ENCODE measurements around the gene PPARA. TPM values are rescaled to one million over a fixed set of nuclear protein-coding genes. Genes with fewer than 3 reads are reported as not detected.
"Not testable (repeated sequence)": the region's sequence is repeated elsewhere in the genome, so short reads cannot be mapped to it uniquely, and the experiment has no call there.

PPARA gene
- total RNA-seq, 4 donors from 2014 or later, result 18.9 to 43.5 (median 27.2) TPM

DNA sequence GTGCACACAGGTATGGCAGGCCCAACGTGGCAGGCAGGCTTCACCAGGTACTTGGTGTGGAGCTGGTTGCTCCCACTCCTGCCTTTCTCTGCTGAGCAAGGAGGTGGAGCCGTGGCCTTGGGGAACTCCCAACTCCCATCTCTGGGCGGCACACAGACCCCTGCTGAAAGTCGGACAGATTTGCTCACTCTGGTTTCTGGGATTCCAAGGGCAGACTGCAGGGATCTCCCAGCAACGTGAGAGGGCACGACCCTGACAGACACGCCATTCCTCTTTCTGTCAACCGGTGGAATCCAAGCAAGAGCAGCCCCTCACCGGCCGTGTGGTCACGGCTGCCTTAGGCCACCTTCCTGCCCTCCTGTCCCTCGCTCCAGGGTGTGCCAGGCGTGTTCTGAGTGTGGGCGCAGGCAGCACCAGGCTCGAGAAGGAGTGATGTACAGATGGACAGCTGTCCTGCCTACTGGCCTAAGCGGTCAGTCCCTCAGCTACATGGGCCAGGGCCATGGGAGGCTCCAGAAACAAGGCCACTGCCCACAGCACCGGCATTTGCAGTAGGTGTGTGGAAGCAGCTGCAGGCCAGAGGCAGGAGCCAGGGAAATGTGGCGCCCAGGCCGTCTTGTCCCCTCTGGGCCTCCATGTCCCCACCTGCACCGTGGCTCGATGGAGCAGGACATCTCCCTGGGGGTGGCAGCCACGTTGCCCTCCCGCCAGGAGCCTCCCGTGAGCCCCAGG lies 13.7 kb upstream of the PPARA start:
- H3K27me3 ChIP-seq, result no peaks in the 10 kb centered on the region
- H3K27ac ChIP-seq, result peak overlapping the region in 2 of 4 donors; percentile 25 to 45
- no peak for DNase-seq (ENCODE audit: low spot score in 2 of 2)
- peaks cover 0 to 42% (median 17%) of the 10 kb centered on the region in 4 donors for H3K4me1 ChIP-seq
- no peaks in the 10 kb centered on the region for H3K36me3 ChIP-seq
- H3K4me3 ChIP-seq, result no peak overlapping the region
- H3K9me3 ChIP-seq, result no peaks in the 10 kb centered on the region
- 77 to 80% methylated on average over 14 to 21 of the region's 24 CpGs for WGBS, 2 donors
- TF ChIP-seq, protein P1, sequence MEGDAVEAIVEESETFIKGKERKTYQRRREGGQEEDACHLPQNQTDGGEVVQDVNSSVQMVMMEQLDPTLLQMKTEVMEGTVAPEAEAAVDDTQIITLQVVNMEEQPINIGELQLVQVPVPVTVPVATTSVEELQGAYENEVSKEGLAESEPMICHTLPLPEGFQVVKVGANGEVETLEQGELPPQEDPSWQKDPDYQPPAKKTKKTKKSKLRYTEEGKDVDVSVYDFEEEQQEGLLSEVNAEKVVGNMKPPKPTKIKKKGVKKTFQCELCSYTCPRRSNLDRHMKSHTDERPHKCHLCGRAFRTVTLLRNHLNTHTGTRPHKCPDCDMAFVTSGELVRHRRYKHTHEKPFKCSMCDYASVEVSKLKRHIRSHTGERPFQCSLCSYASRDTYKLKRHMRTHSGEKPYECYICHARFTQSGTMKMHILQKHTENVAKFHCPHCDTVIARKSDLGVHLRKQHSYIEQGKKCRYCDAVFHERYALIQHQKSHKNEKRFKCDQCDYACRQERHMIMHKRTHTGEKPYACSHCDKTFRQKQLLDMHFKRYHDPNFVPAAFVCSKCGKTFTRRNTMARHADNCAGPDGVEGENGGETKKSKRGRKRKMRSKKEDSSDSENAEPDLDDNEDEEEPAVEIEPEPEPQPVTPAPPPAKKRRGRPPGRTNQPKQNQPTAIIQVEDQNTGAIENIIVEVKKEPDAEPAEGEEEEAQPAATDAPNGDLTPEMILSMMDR (IDR thresholded peaks at IDR 0.05), result no peak
- no peak for TF ChIP-seq POLR2A (IDR thresholded peaks at IDR 0.05)
- no peak for TF ChIP-seq EP300 (IDR thresholded peaks at IDR 0.05)

DNA sequence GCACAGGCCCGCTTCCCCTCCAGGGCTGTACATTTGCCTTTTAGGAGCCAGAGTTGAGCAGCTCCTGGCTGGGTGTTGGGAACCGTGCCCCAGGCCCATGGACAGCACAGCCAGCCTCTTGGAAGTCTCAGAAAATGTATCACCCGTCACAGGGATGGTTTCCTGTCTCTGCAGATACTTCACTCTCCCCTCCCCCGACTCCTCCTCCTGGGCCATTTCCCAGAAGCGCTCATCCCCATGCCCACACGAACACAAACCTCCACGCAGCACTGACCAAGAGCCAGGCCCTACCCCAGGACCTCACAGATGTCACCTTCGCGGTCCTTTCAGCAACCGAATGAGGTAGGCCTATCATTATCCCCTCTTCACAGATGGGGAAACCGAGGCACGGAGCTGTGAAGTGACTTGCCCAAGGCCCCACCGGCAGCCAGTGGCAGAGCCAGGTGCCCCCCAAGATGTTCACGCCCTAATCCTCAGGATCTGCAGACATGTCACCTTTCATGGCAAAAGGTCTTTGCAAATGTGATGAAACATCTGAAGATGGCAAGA lies 13.0 kb upstream of the PPARA start:
- Histone ChIP-seq H3K9me3 (no peaks in the 10 kb centered on the region), H3K27me3 (no peaks in the 10 kb centered on the region), H3K4me3 (no peak overlapping the region), H3K27ac (peak overlapping the region in 2 of 4 donors; percentile 25 to 45), H3K4me1 (peaks cover 0 to 40% (median 17%) of the 10 kb centered on the region in 4 donors), H3K36me3 (no peaks in the 10 kb centered on the region)
- DNase-seq (ENCODE audit: low spot score in 2 of 2), result no peak
- TF ChIP-seq EP300 (IDR thresholded peaks at IDR 0.05) (no peak), POLR2A (IDR thresholded peaks at IDR 0.05) (no peak)
- TF ChIP-seq, protein P1 (IDR thresholded peaks at IDR 0.05), result no peak
- WGBS, 2 donors, result 86 to 93% methylated on average over 14 of the region's 14 CpGs

DNA sequence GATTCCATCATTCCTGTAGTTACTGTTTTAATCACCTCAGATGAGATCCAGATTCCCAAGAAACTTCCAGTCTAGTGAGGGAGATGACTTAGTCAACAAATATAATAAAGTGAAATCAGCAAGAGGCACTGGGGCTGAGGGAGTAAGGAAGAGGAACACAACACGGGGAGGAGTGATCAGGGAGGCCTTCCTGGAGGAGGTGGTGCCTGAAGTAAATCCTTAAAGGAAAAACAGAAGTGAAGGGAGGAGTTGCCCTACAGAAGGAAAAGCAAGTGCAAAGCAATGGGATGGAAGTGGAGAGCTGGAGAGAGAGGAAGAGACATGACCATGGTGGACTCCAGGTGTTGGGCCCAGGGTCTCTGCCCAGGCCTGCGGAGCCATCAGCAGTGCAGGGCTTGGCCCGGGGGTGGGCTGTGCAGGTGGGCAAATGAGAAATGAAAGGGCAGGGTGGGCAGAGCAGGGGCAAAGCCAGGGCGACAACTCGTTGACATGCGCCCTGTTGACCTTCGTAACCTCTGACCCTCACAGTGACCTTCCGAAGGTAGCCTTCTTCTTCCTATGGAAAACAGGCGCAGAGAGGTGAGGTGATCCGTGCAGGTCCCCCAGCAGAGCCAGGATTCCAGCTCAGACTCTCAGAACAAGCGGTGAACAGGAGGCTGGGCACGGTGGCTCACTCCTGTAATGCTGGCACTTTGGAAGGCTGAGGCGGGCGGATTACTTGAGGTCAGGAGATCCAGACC lies 12.1 kb upstream of the PPARA start:
- Histone ChIP-seq H3K36me3 (no peaks in the 10 kb centered on the region), H3K27me3 (no peaks in the 10 kb centered on the region), H3K27ac (peak overlapping the region in 2 of 4 donors; percentile 84 to 91), H3K4me3 (no peak overlapping the region), H3K4me1 (peaks cover 0 to 40% (median 14%) of the 10 kb centered on the region in 4 donors), H3K9me3 (no peaks in the 10 kb centered on the region)
- TF ChIP-seq EP300 (IDR thresholded peaks at IDR 0.05), result no peak
- TF ChIP-seq POLR2A (IDR thresholded peaks at IDR 0.05), result no peak
- TF ChIP-seq, protein P1 (IDR thresholded peaks at IDR 0.05), result no peak
- no peak for DNase-seq (ENCODE audit: low spot score in 2 of 2)
- WGBS, 2 donors, result 84 to 91% methylated on average over 14 of the region's 14 CpGs

DNA sequence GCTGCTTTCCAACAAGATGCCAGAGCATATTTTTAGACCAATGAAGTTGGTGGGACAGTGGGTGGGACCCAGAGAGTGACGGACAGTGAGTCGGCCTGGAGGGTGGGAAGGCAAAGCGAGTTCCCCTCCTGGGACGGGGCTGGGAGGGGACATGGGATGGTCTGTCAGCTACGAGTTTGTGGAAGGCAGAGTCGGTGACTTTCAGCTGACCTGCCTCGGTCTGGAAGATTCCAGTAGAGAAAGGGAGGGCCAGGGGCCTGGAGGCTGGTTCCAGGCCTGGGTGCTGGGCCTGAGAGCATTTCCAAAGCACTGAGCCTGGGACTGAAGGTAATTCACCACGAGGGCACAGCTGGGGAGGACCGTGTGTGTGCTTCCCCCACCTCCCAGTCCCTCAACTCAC lies 10.9 kb upstream of the PPARA start:
- not testable (repeated sequence) for DNase-seq (ENCODE audit: low spot score in 2 of 2)

DNA sequence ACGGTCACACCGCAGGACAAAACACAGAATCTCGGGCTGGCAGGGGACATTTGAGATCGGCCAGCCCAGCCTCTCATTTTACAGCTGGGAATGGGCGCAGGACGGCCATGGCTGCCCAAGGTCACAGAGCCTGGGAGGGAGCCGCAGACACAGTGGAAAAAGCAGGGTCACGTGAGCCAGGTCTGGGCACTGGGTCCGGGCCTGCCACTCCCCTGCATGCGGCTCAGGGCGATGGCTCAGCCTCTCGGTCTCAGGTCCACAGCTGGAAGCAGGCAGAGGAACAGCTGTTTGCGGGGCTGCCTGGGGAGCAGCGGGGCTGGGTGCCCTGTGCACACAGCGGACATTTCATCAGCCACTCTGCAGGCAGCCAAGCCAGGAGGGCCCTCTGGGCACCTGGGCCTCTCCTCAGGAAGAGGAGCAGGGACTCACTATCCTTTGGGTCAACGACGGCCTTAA lies 10.4 kb upstream of the PPARA start:
- WGBS, 2 donors, result 50 to 67% methylated on average over 10 to 17 of the region's 17 CpGs
- no peak for TF ChIP-seq POLR2A (IDR thresholded peaks at IDR 0.05)
- TF ChIP-seq, protein P1 (IDR thresholded peaks at IDR 0.05), result no peak
- TF ChIP-seq EP300 (IDR thresholded peaks at IDR 0.05), result no peak
- no peaks in the 10 kb centered on the region for H3K36me3 ChIP-seq
- no peaks in the 10 kb centered on the region for H3K27me3 ChIP-seq
- no peak overlapping the region for H3K4me3 ChIP-seq
- no peaks in the 10 kb centered on the region for H3K9me3 ChIP-seq
- peaks cover 0 to 31% (median 14%) of the 10 kb centered on the region in 4 donors for H3K4me1 ChIP-seq
- no peak for DNase-seq (ENCODE audit: low spot score in 2 of 2)
- peak overlapping the region; percentile 68 to 91 (median 79) for H3K27ac ChIP-seq

More for the DNA sequence above, 10.9 kb upstream of the PPARA start:
- 24 to 40% methylated on average over 7 to 8 of the region's 9 CpGs for WGBS, 2 donors
- H3K36me3 ChIP-seq, H3K27me3 ChIP-seq, H3K9me3 ChIP-seq, H3K4me3 ChIP-seq: not testable (repeated sequence)
- peaks cover 0 to 36% (median 14%) of the 10 kb centered on the region in 4 donors for H3K4me1 ChIP-seq
- H3K27ac ChIP-seq, result peak overlapping the region; percentile 68 to 91 (median 79)
